GM12865 (cell line): ENCODE measurements around the gene FXYD7.
"Not testable (repeated sequence)": the region's sequence is repeated elsewhere in the genome, so short reads cannot be mapped to it uniquely, and the experiment has no call there.

ENCODE experiments used
- DNase-seq: peaks from one replicate; pipeline ENCODE4 v3.0.0; 2010; ENCODE audit warnings: low read depth
- H3K4me3 ChIP-seq: 2 replicates; pipeline ENCODE4 v1.5.1; 2011; ENCODE audit warnings: mild to moderate bottlenecking, low read depth, low read length, control low read depth
- CTCF ChIP-seq: IDR thresholded peaks from 2 replicates; pipeline ENCODE4 v1.5.1; 2011; ENCODE audit warnings: low read length, control low read depth, low read depth, inconsistent platforms; ENCODE audit not compliant: insufficient read depth; ENCODE audit errors: missing control alignments

The FXYD7 gene

GRCh38 chr19:35127871-35128270 lies 15.2 kb upstream of the FXYD7 start:
- H3K4me3 ChIP-seq, result no peak overlapping the region
- no peak for TF ChIP-seq CTCF
- DNase-seq, result no peak

DNA sequence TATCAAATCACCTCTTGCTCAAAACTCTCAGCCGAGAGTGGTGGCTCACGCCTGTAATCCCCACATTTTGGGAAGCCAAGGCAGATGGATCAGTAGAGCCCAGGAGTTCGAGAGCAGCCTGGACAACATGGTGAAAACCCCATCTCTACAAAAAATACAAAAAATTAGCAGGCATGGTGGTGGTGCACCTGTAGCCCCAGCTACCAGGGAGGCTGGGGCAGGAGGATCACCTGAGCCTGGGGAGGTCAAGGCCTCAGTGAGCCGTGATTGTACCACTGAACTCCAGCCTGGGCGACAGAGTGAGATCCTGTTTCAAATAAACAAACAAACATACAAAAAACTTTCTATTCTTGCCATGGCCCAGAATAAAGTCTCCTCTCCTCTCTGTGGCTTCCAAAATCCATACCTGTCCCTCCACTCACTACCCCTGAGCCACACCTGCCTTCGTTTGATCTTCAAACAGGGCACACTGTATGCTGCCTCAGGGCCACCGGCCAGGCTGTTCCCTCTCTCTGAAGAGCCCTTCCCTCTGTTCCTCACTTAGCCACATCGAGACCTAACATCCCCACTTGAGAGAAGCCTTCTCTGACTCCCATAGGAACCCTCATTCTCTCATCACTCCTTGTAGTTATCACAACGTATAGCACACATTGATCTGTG lies 14.5 kb upstream of the FXYD7 start:
- TF ChIP-seq CTCF, result no peak

DNA sequence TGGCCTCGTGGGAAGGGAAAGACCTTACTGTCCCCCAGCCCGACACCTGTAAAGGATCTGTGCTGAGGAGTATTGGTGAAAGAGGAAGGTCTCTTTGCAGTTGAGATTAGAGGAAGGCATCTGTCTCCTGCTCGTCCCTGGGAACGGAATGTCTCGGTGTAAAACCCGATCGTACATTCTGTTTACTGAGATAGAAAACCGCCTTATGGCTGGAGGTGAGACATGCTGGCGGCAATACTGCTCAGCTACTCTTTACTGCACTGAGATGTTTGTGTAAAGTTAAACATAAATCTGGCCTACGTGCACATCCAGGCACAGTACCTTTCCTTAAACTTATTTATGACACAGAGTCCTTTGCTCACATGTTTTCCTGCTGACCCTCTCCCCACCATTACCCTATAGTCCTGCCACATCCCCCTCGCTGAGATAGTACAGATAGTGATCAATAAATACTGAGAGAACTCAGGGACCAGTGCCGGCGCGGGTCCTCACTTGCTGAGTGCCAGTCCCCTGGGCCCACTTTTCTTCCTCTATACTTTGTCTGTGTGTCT lies 13.3 kb upstream of the FXYD7 start:
- not testable (repeated sequence) for H3K4me3 ChIP-seq, DNase-seq

More for the DNA sequence above, 14.5 kb upstream of the FXYD7 start:
- no peak overlapping the region for H3K4me3 ChIP-seq
- DNase-seq, result no peak

DNA sequence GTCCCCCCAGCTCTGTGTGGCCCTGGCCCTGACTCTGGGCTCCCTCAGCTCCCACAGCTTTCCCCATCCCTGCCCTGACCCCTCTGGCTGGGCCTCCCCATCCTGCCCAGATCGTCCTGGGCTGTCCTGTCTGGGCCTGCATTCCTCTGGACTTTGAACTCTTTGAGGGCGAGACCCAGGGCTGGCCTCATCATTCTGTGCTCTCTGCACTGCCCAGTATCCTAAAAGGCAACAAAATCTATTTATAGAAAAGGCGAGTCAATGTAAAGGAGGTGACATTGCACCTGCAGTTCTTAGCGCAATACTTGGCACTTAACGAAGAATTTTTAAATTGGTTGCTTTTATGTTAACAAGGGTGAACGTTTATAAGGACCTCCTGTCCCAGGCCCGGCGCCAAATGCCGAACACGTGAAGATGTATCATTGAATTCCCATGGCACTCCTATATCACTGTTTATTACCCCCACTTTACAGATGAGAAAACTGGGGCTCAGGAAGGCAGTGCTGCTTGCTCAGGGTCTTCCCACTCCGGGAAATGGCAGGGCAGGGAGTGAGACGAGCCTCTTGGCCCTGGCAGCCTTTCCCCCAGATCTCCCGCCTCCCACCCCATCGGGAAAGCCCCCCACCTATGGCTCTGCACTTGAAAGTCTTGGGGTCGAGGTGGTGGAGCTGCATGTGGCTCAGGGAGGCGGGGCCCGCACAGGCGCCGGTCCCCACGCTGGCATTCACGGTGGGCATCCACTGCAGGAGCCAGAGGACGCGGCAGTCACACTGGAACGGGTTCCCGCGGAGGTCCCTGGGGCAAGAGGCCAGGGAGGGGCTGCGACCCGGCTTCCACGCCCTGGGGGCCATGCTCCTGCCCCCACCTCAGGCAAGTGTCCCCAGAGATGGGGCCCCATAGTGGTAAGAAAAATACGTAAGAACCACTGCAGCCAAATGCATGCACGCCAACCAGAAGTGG lies 12.0 kb upstream of the FXYD7 start:
- TF ChIP-seq CTCF, result no peak
- no peak for DNase-seq
- H3K4me3 ChIP-seq, result no peak overlapping the region

- DNase-seq, result no peak
- no peak overlapping the region for H3K4me3 ChIP-seq
- no peak for TF ChIP-seq CTCF
Measured at GRCh38 chr19:35132254-35132653, 10.8 kb upstream of the FXYD7 start.

DNA sequence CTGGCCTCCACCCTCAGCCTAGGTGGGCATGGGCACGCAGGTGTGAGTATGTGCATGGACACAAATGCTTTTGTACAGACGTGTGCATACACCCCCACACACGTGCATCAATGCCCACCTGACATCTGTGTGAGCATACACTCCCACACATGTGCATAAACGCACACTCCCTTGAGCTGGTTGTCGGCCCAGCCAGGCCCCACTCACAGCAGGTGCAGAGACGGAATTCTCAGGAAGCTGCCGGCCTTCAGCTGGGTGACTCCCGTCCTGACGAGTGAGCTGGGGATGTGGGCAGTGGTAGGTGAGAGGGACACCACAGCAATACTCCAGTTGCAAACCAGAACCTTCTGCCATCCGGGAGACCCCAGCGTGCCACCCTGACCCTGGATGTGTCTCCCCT lies 9.2 kb upstream of the FXYD7 start:
- DNase-seq, result no peak
- TF ChIP-seq CTCF, result no peak
- H3K4me3 ChIP-seq, result no peak overlapping the region

DNA sequence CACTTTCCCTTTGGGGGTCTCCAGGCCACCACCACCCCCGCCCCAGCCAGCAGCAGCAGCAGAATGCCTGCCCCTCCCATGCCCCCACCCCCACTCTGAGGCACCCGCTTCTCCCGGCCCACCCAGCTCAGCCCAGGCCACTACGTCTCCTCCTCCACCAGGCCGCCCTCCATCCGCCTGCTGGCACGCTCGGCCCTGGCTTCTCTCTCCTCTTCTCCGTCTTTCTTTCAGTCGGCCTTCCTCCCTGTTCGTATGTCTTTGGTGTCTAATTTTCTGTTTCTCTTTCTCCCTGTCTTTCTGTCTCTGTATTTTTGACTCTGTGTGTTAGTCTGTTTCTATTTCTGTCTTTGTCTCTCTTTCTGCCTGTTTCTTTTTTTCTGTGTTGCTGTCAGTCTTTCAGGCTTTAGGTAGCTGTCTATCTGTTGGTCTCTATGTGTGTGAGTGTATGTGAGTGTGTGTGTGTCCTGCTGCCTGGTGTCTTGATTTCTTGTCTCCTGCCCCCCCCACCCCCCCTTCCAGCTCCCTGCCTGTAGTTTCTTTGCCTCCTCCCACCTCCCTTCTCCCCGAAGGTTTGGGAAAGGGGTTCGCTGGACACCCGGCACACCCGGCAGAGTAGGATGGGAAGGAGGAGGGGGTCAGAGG lies 8.3 kb upstream of the FXYD7 start, which contains the start of gene LGI4:
Gene LGI4 (minus strand): TSS at position 459 of the 642 bp plus-strand sequence. CDS start 379 bp downstream, at position 80.
- no peak for DNase-seq
- no peak for TF ChIP-seq CTCF
- no peak within 1 kb of the TSS for H3K4me3 ChIP-seq
